ENCODE measurements around the gene TMEFF2.

DNA sequence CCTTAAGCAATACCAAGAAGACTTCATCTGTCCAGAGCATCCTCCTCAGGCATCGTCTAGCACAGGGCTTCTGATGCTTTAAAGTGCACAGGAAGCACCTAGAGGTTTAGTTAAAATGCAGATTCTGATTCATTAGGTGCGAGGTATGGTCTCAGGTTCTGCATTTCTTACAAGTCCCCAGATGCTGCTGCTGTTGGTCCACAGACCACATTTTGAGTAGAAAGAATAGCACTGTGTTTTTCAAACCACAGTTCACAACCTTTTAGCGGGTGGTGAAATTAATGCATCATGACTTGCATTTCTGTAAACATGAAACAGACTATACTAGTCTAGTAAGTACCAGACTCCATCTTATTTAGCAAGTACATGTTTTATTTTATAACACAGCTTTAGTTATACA, 134.6 kb downstream of the TMEFF2 start:
- TF ChIP-seq POLR2AphosphoS5 (IDR thresholded peaks at IDR 0.05; ENCODE audit: low read depth, low read length) = no peak
- no peak for TF ChIP-seq TAF1 (IDR thresholded peaks at IDR 0.05; ENCODE audit: low read depth, low read length)
- no peak for TF ChIP-seq SPI1 (IDR thresholded peaks at IDR 0.05; ENCODE audit: low read depth, low read length)

Measured in GM12891 (cell line).